HL-60 (cell line): ENCODE measurements around the gene CAPN9.

Experiments
- DNase-seq, 2 experiments: peaks; one replicate each; pipeline ENCODE4 v3.0.0-alpha.2; 2010 to 2020; ENCODE audit warnings: low read depth in 1 of 2, low spot score in 1 of 2
- H3K27ac ChIP-seq: fragments of 250-450 bp; sonication (Bioruptor Pico); replicated peaks from 2 replicates; pipeline ENCODE4 v1.5.1; 2020; ENCODE audit warnings: mild to moderate bottlenecking, moderate library complexity
- H3K27me3 ChIP-seq: fragments of 250-450 bp; sonication (Bioruptor Pico); 2 replicates; pipeline ENCODE4 v1.5.1; 2021; ENCODE audit warnings: mild to moderate bottlenecking, moderate library complexity; ENCODE audit not compliant: insufficient read depth, poor library complexity, severe bottlenecking
- H3K4me3 ChIP-seq: replicated peaks from 2 replicates; pipeline ENCODE4 v1.5.1; 2011; ENCODE audit warnings: mild to moderate bottlenecking, control low read depth, low read length; ENCODE audit not compliant: insufficient read depth
- GABPA ChIP-seq: IDR thresholded peaks from 2 replicates; pipeline ENCODE4 v1.6.1; 2012; ENCODE audit warnings: low read depth
- POLR2AphosphoS5 ChIP-seq: IDR thresholded peaks from 2 replicates; pipeline ENCODE4 v1.6.1; 2012; ENCODE audit warnings: low read depth
- SPI1 ChIP-seq: IDR thresholded peaks from 2 replicates; pipeline ENCODE4 v1.6.1; 2012; ENCODE audit warnings: low read depth, mild to moderate bottlenecking, borderline replicate concordance
- TF ChIP-seq, protein P1 (sequence below): IDR thresholded peaks from one replicate; pipeline ENCODE4 v1.5.1; 2011; ENCODE audit warnings: low read length, control low read depth, inconsistent platforms; ENCODE audit not compliant: insufficient read depth
- TF ChIP-seq, protein P2 (sequence below): IDR thresholded peaks from 2 replicates; pipeline ENCODE4 v1.6.1; 2012; ENCODE audit warnings: low read depth; ENCODE audit not compliant: insufficient replicate concordance

Gene CAPN9

DNA sequence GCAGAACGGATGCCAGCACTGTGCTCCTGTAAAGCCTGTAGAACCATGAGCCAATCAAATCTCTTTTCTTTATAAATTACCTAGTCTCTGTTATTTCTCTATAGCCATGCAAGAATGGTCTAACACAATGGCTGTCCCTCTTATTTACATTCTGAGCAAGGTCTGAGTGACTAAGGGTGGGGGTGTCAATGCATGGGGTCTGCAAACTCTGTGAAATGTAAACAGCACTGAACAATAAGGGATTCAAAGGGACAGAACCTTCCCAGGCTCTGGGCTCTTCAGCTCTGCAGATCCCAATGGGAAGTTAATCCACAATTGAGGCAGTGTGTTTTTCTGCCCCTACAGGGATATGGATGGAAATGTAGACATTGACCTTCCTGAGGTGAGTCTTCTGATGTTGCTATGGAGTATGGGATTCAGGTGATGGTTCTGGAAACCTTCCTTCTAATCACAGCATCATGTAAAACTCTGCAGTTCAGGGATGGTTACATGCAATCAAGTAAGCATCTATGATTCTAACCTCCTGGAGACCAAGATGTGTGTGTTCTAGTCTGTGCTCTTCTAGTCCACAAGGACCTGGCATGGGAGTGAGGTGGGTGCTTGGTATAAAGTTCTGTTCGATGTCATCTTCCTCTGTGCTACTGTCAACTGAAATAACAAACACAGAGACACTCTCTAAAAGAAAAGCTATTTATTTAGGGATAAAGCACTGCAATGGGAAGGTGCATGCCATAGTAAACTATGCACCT is 38.6 kb downstream of the CAPN9 start:
- no peaks in the 10 kb centered on the region for H3K27me3 ChIP-seq
- H3K4me3 ChIP-seq = no peak overlapping the region
- TF ChIP-seq SPI1 (no peak), POLR2AphosphoS5 (no peak), GABPA (no peak)
- TF ChIP-seq, protein P1, sequence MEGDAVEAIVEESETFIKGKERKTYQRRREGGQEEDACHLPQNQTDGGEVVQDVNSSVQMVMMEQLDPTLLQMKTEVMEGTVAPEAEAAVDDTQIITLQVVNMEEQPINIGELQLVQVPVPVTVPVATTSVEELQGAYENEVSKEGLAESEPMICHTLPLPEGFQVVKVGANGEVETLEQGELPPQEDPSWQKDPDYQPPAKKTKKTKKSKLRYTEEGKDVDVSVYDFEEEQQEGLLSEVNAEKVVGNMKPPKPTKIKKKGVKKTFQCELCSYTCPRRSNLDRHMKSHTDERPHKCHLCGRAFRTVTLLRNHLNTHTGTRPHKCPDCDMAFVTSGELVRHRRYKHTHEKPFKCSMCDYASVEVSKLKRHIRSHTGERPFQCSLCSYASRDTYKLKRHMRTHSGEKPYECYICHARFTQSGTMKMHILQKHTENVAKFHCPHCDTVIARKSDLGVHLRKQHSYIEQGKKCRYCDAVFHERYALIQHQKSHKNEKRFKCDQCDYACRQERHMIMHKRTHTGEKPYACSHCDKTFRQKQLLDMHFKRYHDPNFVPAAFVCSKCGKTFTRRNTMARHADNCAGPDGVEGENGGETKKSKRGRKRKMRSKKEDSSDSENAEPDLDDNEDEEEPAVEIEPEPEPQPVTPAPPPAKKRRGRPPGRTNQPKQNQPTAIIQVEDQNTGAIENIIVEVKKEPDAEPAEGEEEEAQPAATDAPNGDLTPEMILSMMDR = no peak
- TF ChIP-seq, protein P2, sequence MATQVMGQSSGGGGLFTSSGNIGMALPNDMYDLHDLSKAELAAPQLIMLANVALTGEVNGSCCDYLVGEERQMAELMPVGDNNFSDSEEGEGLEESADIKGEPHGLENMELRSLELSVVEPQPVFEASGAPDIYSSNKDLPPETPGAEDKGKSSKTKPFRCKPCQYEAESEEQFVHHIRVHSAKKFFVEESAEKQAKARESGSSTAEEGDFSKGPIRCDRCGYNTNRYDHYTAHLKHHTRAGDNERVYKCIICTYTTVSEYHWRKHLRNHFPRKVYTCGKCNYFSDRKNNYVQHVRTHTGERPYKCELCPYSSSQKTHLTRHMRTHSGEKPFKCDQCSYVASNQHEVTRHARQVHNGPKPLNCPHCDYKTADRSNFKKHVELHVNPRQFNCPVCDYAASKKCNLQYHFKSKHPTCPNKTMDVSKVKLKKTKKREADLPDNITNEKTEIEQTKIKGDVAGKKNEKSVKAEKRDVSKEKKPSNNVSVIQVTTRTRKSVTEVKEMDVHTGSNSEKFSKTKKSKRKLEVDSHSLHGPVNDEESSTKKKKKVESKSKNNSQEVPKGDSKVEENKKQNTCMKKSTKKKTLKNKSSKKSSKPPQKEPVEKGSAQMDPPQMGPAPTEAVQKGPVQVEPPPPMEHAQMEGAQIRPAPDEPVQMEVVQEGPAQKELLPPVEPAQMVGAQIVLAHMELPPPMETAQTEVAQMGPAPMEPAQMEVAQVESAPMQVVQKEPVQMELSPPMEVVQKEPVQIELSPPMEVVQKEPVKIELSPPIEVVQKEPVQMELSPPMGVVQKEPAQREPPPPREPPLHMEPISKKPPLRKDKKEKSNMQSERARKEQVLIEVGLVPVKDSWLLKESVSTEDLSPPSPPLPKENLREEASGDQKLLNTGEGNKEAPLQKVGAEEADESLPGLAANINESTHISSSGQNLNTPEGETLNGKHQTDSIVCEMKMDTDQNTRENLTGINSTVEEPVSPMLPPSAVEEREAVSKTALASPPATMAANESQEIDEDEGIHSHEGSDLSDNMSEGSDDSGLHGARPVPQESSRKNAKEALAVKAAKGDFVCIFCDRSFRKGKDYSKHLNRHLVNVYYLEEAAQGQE = no peak
- no peak for DNase-seq
- H3K27ac ChIP-seq = no peak overlapping the region

DNA sequence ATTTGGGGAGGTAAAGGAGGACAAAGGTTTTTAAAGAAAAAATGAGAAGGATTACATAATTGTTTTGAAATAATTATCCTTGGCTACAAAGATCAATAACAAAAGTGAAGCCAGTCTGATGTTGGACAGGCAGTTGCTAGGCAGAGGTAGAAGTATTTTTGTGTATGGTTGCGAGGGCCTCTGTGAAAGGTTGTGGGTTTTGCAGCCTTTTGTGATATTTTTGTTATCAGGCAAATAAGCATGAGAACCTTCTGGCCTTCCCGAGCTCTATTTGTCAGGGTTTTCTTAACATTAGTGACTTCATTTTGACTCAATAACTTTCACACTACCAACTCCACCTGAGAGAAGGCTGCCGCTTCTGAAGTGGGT is 39.2 kb downstream of the CAPN9 start:
- TF ChIP-seq SPI1 (no peak), GABPA (no peak), POLR2AphosphoS5 (no peak)
- TF ChIP-seq, protein P2 = no peak
- H3K4me3 ChIP-seq = no peak overlapping the region
- no peak for DNase-seq
- peaks cover 3% of the 10 kb centered on the region for H3K27me3 ChIP-seq
- no peak overlapping the region for H3K27ac ChIP-seq

DNA sequence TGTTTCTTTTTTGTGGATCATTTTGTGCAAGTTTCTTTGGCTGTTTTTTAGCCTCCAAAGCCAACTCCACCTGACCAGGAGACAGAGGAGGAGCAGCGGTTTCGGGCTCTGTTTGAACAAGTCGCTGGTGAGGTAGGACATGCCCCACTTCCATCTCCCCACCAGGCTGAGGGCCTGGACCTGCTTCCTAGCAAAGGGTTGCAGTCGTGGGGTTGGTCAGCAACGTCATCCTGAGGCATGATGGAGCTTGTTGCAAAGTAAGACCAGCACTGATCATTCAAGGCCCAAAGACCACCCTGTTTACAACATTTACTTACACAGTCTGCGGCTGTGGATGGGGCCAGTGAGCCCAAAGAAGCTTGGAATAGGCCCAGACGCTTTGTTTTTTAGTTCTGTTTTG is 40.3 kb downstream of the CAPN9 start:
- DNase-seq = no peak
- Histone ChIP-seq H3K4me3 (no peak overlapping the region), H3K27ac (no peak overlapping the region), H3K27me3 (peaks cover 4% of the 10 kb centered on the region)
- TF ChIP-seq, protein P2 = no peak
- TF ChIP-seq SPI1 (no peak), POLR2AphosphoS5 (no peak), GABPA (no peak)
- TF ChIP-seq, protein P1 = no peak
